ENCODE data around the gene KRT222.

Gene KRT222

DNA sequence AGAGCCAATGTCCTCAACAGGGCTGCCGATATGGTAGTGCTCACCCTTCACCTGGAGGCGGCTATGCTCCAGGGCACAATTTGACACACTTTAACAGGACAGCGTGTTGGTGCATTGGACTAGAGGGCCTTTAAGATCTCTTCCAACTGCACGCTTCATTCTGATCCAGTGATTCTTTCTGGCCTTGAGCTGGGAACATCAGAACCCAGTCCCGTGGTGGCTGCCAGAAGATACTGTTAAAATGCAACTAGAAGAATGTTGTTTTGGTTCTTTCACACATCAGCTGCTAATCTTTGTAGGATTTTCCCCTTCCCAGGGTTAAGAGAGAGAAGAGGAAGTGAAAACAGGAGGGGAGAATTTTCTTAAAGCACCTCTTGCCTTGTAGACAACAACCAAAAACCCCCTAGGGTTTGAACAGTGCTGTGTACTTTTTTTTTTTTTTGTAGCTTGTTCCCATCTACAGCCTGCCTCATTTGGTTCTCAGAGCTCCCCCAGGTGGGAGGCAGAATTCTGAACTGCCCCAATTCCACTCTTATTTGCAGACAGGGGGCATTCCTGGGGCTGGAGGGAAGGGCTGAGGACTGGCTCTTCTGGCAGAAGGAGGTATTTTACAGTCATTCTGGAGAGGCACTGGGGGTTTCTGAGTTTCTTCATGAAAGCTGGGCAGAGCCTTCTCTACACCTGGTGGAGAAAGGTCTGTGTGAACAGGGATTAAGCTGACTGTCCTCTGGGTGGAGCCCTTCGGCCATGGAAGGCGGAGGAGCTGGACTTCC lies 49.7 kb downstream of the KRT222 start:
- peak; percentile 66 for DNase-seq (ENCODE audit: low spot score)

DNA sequence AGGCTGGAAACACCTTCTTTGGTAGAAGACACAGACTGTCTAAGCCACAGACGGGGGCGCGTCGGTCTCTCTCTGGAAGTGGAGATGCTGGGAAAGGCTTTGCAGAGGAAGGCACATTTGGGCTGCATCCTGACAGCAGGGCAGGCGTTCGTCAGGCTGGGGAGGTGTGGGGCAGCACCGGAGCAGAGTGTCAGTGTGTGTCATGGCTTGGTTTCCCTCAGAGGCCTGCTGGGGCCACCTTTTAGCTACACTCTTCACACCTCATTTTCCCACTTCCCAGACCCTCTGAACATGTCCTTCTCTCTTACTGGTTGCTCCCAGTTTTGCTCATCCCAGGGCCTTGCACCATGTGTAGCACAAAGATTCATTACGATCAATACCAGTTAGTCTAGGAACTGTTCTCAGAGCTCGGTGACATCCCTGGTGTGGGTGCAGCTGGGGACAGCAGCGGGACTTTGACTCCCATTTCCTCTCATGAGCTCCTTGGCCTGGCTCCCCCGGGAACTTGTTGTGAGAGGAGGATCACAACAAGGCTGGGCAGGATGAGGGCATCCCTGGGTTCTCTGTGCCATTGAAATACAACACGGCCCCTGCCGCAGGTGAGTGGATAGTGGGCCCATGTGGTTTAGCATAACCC lies 50.4 kb downstream of the KRT222 start:
- DNase-seq (ENCODE audit: low spot score) = no peak

DNA sequence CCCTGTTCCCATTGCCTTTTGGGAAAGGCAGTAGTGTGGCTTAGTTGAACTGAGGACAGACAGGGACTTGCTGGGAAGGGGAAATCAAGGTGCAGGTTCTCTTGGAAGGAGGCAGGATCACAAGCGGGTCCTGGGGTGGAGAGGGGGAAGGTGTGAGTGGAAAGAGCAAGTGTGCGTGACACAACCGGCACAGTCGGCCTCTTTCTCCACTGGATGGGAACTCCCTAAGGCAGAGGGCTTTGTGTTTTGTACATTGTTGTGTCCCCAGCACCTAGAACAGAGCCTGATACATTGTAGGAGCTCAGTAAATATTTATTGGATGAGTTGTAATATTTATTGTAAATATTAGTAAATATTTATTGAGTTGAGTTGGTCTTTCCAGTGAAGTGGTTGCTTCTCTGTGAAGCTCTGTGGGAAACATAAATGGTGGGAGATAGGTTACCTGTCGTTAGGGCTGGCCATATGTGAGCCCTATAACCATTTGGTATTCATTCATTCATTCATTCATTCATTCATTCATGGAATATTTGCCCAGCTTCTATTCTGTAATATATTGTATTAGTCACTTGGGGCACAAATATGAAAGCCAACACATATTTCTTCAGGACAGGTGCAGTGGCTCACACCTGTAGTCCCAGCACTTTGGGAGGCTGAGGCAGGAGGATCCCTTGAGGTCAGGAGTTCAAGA lies 51.4 kb downstream of the KRT222 start:
- no peak for DNase-seq (ENCODE audit: low spot score)

DNA sequence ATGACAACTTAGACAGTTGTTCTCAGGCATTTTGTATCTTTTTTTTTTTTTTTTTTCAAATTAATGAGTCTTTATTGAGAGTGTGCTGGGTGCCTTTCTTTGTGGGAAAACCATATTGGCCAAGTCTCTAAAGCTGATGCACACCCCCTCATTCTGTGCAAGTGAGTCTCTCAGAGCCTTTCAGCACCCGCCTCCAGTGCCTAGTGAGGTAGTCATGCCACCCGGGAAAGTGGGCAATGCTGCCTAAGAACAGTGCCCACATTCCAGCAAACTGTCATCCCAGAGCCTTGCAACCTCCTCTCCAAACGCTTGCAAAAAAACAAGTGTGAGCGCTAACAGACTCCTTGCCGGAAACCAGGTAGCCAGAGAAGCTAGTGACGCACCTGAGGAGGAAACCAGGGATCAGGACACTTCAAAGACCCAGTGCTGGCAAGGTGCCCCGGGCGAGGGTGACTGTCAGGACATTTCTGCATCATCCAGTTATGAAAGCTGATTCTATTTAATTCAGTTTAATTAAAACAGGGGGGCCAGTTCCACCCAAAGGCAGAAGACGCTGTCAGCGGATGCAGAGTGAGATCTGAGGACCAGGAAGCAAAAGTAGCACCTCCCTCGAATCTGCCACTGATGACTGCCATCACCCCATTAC lies 52.3 kb downstream of the KRT222 start:
- DNase-seq (ENCODE audit: low spot score) = peak; percentile 81

DNA sequence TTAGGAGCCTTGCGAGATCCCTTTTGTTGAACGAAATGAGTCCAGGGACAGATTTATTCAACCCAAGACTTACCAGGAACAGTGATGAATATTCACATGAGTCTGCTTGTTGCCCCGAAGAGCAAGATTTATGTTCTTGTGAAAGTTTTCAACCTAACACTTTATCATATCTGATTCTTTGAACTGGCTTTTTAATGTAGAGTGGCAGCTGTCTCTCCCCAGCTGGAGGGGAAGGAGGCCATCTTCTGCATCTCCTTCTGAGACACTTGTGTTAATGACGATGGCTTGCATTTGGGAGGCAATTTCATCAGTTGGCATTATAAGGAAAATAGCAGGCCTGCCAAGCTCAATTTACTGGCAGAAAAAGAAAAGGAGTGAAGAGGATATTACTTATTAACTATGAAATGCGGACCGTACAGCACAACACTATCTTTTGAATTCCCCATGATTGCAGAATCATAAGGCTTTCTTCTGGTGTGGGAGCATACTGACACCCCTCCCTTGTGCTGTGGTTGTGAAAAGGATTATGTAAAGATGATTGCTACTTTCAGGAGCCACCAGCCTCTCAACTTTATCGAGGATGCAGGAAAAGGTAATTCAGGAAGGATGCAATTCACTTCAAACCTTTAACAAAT lies 53.0 kb downstream of the KRT222 start:
- DNase-seq (ENCODE audit: low spot score) = no peak

DNA sequence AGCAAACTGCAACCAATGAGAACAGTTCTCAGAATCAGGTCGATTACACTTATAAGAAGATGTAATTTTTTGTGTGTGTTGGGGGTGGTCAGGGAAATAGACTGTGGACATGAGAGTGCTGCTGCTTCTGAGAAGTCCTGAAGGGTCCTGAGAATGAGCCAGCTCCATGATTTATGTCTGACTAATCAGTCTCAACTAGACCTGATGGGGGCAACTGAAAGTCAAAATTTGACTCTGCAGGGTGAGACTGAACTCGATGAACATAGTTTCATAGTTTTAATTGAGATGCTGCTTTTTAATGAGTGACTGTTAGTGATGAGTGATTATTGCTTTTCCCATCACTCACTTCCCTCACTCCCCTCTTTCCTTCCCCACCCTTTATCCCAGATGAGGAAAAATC lies 54.6 kb downstream of the KRT222 start:
- DNase-seq (ENCODE audit: low spot score) = no peak

DNA sequence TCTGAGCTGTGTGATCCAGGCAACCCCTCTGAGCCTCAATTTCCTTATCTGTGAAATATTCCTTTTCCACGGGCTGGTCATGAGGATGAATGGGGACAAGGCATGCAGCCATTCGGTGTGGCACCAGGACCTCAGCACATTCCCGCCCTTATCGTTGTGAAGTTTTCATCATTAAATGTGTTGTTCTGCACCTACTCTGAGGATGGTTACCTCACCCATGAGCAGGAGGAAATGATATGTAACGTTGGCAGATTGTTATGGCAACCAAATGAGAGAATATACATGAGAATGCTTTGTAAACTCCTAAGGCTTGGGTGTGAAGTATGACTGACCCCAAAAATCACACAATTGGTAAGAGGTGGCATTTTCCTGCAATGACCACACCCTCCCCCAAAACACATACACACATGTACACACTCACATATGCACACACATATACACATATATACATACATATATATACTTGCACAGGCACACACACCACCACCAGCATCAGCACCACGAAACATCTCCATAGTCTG lies 56.9 kb downstream of the KRT222 start:
- DNase-seq (ENCODE audit: low spot score) = peak; percentile 70

DNA sequence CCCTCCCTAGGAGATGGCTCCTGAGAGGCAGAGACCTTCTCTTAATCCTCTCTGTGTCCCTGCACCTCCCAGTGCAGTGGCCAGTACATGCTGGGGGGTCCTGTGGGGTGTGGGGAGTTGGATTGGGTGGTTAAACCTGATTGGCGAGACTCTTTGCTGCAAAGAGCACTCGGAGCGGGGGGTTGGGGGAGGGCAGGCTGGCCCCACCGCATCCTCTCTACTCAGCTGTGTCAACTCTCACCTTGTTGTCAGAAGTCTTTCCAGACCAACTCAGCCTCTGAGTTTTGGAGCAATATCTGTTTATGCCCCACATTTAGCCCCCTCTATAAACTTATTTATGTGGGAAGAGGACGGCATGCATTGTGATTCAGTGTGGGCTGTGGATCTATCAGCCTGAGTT lies 57.3 kb downstream of the KRT222 start:
- peak; percentile 69 for DNase-seq (ENCODE audit: low spot score)

DNA sequence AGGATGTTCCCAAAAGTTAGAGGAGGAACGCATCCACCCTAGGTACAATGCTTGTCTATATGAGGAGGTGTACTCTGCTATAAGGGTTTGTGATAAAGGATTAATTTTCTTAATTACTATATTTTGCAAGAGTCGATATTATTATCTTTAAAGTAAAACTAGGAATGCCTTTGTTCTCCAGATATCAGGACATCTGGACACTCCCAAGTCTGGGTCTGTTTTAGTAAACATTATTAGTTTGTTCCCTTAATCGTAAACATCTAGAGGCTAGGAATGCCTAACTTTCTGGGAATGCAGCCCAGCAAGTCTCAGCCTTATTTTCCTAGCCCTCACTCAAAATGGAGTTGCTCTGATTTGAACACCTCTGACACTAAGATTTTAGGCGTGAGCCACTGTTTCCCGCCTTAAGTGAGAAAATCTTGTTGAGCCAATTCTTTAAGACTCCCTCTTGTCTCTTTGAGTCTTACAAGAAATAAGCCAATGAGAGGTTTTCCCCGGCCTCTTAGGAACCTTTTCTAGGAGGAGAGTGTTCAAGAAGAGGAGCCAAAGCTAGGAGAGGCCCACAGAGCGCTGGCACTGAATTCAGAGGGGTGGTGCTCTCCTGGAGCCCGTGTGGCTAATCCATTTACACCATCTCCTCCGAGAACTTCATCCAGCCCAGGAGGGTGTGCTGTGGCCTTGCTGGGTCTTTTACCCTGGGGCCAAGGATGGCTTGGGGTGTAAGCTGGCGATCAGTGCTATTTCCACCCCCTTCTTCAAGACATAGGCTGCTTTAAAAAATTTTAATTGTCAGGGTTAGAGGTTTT lies 58.2 kb downstream of the KRT222 start:
- no peak for DNase-seq (ENCODE audit: low spot score)

DNA sequence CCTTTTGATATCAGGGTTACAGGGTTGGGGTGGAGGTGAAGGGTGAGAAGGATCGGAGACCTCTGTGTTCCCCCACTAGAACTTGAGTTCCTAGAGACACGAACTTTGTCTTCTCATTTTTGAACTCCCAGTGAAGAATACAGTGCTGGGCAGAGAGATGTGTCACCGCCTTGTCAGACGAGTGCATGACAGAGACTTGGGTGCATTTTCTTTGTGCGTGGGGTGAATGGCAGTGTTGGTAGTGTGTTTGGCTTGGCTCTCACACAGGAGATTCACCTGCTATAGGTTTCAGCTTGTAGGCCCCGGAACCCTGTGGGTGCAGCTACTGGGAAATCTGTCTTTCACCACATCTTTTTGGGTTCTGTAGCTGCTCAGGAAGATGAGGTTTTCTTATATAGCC lies 59.7 kb downstream of the KRT222 start:
- peak; percentile 85 for DNase-seq (ENCODE audit: low spot score)

Measured in CD4-positive, alpha-beta T cell treated with Interleukin-6 at 100 ng/mL for 8 hours (primary cell).